Activated CD8-positive, alpha-beta memory T cell treated with anti-CD3 and anti-CD28 coated beads, Interleukin-2, amount 50 U/mL, for 1 hour (primary cell): ENCODE measurements around the gene PDE5A.
"Not testable (repeated sequence)": the region's sequence is repeated elsewhere in the genome, so short reads cannot be mapped to it uniquely, and the experiment has no call there.

ENCODE experiments used
- DNase-seq: peaks from one replicate; pipeline ENCODE4 v3.0.0-alpha.2; 2020; ENCODE audit errors: extremely low read depth

Gene PDE5A

DNA sequence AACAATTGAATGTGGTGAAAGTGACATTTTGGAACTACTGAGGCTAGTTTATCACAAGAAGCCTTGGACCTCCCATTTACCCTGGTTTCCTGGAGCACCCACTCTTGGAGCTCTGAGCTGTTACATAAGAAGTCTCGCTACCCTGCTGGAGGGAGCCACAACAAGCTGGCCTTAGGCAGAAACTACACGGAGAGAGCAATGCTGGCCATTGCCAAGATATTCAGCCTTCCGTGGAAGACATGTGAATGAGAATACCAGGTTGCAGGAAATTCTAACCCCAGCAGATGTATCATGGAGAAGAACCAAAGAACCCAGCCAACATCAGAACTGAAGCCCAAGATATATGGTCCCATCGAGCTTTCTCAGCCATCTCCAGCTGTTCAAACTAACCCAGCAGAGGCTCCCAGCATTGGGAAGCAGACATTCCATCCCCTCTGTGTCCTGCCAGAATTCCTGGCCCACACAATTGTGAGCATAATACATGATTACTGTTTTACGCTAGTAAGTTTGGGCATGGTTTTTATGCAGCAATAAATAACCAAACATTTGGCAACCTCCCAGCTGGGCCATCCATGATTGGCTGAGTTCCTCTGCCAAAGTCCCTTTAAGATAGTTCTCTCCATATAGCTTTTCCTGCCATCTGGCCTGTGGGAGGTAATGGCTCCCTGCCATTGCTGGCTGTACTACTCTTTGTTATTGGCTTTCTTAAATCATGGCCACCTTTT, 17.9 kb upstream of the PDE5A start:
- DNase-seq, result no peak

DNA sequence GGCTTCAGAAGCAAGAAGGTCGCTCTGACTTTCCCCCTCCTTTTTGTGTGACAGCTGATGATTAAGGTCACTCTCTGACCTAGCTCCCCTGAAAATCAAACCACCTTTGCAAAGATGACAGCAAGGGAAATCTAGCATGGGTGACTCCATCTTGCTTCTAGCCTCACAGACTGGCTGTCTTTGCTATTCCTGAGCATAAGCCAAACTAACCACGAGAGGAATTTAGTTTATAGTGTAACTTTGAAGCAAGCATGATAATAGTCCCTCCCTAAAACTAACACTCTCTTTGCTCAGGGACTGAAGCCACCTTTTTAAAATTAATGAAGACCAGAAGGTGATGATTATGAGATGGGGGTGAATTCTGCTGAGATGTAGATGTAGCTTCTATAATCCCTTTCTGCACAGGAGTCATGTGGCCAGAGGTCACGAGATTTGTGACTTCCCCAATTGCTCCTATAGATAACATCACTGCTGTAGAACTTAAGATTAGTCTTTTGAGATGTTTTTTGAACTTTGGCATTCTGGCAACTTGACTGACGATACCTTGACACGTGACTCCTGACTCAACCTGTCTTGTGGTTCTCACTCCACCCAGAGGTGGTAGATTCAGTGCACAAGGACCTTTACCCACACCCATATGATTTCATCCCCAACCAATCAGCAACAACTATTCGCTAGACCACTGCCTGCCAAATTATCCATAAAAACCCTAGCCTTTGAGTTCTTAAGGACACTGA, 14.9 kb upstream of the PDE5A start:
- no peak for DNase-seq

DNA sequence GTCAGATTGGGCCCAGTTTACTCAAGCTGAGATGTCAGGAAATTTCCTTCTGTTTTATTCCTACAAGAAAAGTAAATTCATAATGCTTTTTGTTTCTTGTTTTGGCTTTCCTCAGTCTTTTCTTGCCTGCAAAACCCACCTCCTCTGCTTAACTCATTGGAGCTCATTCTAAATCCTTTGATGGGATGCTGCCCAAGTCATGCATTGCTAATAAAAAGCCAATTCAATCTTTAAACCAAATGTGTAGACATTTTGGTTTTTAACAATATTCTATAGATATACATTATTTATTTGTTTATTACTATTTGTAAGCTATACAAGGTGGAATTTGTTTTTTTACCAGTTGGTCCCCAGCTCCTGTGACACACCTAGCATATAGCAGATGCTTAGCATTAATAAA, 13.2 kb upstream of the PDE5A start:
- no peak for DNase-seq

DNA sequence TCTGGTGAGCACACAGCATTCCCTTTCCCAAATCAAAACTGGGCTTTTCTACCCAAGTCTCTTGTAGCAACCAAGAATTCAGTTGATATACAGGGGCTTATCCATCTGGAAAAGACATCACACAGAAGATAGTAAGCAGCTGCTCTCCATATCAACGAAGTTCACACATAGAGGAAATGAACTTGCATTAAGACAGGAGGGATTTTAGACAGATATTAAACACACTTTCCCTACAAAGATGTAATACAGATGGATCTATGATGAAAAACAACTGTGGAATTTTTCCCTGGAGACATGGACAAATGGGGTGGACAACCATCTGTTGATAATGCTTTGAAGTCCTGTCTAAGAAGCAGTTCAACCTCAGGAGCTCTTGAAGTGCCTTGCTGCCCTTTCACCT, 9.8 kb upstream of the PDE5A start:
- no peak for DNase-seq

DNA sequence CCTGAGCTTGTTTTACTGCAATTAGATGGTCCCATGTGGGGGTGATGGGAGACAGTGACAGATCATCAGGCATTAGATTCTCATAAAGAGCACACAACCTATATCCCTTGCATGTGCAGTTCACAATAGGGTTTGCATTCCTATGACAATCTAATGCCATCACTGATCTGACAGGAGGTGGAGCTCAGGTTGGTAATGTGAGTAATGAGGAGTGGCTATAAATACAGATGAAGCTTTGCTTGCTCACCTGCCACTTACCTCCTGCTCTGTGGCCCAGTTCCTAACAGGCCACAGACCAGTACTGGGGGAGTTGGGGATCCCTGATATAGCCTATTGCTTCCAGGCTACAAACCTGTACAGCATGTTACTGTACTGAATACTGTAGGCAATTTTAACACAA, 8.2 kb upstream of the PDE5A start:
- not testable (repeated sequence) for DNase-seq

DNA sequence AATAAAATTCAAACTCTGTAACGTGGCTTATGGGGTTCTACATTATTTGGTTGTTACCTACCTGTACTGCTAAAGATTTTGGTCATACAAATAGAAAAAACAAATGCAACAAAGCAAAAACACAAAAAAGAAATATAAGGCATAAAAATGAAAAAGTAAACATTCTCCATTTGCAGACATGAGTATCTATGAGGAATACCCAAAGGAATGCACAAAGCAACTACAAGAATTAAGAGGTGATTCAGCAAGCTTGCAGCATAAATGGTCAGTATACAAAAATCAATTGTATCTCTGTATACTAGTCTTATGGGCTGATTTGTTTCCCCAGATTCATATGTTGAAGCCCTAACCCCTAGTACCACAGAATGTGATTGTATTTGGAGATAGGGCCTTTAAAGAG, 3.6 kb upstream of the PDE5A start:
- no peak for DNase-seq

DNA sequence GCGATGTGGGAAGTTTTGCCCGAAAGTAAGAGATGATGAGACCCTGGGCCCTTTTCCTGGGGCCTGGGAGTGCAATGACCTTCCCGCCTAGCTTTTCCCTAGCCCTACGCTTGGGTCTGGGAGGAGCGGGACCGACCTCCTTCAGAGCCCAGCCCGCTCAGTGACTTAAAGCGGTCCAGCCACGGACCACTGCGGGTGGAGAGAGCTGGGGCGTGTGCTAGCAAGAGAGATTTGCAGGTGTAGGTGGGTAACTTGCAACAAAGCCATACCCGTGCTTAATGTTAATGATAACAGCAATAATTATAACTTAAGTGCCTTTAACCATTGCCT, 503 bp upstream of the PDE5A start:
- DNase-seq, result no peak

DNA sequence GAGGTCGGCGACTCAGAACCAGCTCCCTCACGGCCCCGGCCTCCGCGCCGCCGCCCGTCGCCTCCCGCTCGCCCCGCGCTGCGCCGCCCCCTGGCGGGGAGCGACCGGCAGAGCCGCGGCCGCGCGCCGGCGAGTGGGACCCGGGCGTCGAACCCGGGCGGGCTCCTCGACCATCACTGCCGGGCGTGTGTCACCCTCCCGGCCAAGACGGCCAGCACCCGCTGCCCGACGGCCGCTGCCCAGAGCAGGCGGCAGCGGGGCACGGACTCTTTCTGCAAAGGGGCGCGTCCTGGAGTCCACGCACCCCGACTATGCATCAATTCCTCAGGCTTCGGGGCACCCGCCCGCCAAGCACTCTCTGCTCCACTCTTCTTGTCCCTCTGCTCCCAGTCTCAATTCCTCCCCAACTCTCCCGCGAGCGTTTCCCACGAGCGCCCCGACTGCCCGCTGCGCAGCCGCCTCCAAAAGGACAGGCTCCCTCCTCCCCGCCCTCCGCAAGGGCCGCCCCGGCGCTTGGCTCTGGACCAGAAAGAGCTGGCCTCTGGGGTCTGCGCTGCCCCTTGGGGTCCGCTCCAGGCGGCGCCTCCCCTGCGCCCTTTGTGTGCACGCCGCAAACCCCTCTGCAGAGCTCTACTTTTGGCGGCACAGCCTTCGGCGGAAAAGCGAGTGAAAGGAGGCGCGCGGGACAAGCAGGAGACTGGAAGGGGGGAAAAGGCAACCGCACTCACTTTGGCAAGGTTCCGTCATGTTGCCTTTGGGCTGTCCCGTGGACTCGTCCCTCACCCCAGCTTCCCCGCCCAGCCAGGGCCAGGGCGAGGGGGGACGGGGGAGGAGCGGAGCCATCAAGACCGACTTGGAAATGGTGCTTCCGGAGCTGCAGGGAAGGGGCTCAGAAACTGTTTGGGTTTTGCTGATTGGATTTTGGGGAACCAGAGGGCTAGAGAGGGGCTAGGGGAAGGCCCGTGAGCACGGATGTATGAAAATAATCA, 1.0 kb downstream of the PDE5A start:
- no peak for DNase-seq

DNA sequence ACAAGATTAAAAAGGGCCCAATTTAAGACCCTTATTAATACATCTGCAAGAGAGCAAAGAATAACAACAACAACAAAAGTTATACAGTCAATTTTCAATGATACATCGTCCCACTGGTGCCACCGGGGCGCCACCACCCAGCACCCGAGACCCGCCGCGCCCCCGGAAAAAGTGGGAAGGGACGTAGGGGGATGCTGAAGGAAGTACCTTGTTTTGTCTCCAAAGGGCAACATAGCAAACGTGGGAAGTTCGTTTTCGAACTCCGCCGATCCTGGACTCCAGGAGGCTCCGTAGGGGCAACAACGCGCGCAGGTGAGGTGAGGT, 1.7 kb downstream of the PDE5A start:
- no peak for DNase-seq

DNA sequence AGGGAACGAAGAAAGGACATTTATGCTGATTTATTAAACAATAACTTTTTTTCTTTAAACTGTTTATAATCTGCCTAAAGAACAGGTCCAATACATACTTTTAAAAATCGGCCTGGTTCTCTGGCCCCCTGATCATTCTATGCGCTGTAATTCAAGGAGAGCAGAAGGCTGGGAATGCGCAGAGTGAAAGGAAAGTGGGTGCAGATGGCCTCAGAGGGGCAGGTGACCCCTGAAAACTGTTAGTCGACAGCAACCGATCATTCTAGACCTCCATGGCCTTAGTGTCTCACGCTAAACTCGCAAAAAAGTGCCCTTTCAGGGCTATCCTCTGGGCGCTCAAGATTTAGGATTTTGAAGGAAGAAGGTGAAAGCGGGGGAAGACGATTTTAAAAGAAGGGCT, 2.2 kb downstream of the PDE5A start:
- DNase-seq, result no peak

DNA sequence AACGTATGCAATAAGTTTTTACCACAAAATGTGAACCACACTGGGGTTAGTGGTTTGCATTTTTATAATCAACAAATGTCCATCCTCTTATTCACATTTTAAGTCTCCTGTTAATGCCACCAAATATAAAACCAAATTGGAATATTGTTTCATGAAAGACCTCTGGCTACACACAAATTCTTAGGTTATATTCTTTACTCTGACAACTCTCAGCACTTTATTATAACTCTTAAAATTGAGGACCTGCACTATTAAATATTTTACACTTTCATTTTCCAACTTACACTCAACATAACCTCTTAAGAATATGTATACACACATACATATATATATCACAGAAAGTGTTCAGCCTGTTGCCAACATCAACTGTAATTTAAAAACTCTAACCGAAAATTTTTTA, 2.8 kb downstream of the PDE5A start:
- DNase-seq, result no peak

DNA sequence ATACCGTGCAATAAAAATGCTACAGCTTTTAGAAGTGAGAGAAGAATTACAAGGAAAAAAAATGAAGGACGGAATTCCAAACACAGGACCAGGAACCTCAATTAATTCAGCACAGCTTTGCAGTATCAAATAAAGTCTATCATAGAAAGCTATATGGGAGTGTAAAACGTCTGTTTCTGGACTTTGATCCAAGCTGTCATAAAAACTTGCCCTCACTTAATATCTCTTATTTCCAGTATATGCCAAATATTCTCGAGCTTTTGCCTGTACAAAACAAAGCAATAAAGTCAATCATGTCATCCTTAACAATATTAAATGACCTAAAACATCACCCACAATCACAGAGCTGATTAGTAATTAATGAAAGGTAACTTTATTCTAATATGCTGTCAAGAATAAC, 4.2 kb downstream of the PDE5A start:
- DNase-seq, result no peak

DNA sequence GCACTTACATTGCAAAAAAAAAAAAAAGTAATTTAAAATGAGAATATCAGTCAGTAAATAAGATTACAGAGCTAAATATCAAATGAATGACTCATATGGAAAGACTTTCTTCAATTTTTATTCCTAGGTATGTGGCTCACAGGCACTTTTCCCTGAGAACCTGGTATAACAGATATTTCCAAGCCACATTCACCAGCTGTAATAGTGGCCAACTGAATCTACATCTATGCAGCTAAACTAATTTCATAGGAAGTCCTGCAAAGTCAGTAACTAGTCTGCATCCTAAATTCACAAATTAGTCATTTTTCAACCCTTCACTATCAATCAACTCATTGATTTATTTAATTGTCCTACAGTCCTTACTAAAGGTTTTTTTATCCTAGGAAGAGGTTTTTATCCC, 5.6 kb downstream of the PDE5A start:
- no peak for DNase-seq

DNA sequence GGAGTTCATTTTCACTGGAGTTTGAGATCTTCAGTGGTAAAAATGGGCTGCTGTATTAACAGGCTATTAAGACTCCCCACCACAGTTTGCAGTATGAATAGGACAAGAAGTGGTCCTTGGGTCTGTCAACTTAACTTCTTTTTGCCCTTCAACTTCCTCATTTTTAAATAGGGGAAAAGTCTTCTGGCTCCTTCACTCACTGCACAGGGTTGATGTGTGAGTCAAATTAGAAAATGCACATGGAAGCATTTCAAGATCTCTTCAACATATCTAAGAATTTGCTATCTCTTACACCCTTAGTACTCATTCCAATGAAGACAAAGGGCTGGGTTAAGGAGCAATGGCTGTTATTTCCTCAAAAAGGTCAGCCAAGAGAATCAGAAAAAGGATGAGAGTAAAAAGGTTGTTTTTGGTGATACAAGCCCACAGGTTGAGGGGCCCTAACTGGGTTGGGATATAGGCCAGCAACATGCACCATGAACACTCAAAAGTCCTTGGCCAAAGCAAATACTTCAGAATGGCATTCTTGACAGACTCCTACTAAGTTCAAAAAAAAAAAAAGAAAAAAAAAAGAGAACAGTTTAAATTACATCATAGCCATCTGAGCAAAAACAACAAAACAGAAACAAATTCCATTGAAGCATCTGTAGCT, 13.4 kb downstream of the PDE5A start:
- no peak for DNase-seq

DNA sequence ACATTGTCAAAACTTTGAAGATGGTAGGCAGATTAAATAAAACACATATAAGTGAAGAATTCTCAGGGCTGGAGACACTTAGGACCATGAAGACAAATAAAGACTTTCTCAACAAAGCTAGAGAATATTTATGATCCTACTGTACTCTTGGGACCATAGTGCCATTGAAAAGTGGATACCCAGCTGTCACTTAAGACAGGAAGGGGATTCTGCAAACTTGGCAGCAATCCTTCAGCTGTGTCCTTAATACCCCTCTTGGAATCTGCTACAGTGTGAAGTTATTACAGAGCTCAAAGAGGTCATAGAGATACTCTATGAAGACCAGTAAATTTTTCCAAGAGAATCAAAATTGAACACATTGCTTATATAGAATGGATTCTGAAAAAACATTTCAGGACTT, 24.3 kb downstream of the PDE5A start:
- no peak for DNase-seq

DNA sequence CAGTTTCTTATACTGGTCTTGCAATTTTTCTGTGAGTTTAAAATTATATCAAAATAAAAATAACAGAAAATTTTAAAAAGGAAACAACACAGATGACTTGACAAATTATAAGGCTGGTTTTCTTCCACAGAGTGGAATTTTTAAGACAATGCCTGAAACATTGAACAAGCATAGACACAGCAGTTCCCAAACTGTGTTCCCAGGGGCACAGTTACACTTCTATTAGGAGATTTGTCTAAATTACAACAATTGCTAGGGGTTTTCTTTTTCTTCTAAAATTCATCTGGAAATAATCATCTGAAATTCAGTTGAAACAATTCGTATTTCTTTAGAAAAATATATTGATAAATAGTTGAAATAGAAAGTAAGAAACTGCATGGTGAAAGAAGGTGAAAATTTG, 26.2 kb downstream of the PDE5A start:
- DNase-seq, result no peak

DNA sequence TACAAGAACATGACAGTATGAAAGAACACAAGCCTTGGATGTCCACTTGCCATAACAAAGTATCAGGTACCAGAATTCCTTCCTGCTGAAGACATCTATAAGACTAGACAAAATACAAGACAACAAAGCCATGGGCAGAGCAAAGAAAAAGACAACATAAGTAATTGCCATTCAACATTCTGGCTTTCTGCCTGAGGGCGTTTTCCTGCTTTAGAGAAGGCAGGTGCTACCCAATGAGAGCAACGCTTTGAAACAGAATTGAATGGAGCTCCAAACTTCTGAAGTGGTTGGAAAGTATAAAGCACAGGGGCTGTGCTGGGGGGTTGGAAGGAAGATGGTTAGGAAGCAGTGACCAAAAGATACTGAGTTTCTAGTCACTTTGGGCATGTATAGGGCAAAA, 30.1 kb downstream of the PDE5A start:
- no peak for DNase-seq

DNA sequence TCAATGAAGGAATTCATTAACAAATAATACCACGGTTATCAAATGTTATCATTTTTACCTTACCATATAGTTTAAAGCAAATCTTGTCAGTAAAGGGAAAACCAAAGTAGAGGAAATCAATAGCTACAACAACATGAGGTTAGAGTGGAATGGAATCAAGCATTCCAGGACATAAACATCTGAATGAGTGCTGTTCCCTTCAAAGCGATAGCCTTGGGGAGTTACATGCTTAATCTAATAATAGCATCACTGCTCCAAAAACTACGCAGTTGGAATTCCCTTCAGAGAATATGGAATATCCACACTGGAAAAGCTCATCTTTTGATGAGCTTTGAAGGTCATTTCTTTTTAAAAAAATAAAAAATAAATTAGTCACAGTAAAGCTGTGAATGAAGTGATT, 31.2 kb downstream of the PDE5A start:
- no peak for DNase-seq

DNA sequence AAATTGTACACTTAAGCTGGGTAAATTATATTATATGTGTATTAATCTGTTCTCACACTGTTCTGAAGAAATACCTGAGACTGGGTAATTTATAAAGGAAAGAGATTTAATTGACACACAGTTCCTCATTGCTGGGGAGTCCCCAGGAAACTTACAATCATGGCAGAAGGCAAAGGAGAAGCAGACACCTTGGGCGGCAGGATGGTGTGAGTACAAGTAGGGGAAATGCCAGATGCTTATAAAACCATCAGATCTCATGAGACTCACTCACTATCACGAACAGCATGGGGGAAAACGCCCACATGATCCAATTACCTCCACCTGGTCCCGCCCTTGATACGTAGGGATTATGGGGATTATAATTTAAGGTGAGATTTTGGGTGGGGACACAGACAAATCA, 34.9 kb downstream of the PDE5A start:
- no peak for DNase-seq

DNA sequence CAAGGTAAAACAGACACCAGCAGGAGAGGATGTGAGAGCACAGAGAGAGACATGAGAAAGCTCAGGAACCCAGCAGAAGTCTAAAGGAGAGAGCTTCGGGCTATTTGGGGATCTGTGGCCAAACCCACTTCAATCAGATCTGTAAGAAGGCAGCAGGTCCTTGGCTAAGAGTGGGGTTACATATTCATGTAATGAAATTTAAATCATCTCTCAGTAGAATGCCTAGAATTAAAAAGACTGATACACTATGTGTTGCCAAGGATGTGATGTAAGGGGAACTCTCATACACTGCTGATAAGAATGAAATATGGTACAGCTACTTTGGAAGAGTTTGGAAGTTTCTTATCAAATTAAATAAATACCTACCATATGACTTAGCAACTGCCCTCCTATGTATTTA, 35.8 kb downstream of the PDE5A start:
- no peak for DNase-seq

DNA sequence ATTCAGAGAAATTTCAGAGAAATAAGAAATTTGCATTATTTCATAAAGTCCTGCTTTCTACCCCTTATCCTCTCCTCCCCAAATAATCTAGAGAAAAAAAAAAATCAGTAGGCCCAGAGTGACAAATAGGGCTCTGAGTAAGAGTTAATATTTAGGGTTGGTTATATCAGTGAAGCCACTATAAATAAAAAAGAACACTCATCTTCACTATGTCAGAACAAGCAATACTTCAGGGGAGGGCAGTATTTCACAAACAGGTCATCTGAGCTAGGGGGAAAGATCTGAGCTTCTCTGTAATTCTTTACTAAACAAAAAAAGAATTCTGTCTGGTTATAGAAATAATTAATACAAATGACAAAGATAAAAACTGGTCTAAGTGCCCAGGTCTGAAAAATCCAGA, 39.4 kb downstream of the PDE5A start:
- DNase-seq, result no peak

DNA sequence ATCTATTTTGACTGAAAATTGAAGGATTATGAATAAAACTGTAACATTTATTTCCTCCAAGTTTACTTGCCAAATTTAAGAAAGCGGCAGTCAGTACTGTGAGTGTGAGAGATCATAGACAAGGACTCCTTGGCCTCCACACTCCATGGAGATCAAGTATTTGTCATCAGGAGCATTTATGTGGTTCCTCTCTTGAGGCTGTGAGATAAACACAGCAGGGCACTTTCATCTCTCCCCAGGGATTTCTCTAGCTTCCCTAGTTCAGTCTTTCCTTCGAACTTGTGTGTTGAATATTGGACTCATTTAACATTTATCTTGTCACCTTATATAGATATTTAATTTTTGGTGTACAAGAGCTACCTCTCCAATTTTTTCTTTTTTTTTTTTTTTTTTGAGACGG, 40.8 kb downstream of the PDE5A start:
- no peak for DNase-seq
